ENCODE results near the gene CNP. TPM values are rescaled to one million over a fixed set of nuclear protein-coding genes. Genes with fewer than 3 reads are reported as not detected.
A peak's percentile ranks its signal among the peaks of the same experiment; 100 is the strongest.

Gene CNP
- total and polyA plus RNA-seq, 2 donors (not counting 1 experiment from before 2014, with no cell fraction given) = 19.0 to 45.2 TPM

DNA sequence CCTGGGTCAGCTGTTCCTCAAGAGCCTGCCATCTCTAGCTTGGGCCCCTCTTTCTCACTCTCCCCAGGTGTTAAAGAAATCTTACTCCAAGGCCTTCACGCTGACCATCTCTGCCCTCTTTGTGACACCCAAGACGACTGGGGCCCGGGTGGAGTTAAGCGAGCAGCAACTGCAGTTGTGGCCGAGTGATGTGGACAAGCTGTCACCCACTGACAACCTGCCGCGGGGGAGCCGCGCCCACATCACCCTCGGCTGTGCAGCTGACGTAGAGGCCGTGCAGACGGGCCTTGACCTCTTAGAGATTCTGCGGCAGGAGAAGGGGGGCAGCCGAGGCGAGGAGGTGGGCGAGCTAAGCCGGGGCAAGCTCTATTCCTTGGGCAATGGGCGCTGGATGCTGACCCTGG lies 6.8 kb downstream of the CNP start:
- TF ChIP-seq EZH2 (IDR thresholded peaks at IDR 0.05; ENCODE audit: borderline replicate concordance, insufficient read depth, low read depth, low read length, poor library complexity, severe bottlenecking) = no peak
- TF ChIP-seq, protein P1, sequence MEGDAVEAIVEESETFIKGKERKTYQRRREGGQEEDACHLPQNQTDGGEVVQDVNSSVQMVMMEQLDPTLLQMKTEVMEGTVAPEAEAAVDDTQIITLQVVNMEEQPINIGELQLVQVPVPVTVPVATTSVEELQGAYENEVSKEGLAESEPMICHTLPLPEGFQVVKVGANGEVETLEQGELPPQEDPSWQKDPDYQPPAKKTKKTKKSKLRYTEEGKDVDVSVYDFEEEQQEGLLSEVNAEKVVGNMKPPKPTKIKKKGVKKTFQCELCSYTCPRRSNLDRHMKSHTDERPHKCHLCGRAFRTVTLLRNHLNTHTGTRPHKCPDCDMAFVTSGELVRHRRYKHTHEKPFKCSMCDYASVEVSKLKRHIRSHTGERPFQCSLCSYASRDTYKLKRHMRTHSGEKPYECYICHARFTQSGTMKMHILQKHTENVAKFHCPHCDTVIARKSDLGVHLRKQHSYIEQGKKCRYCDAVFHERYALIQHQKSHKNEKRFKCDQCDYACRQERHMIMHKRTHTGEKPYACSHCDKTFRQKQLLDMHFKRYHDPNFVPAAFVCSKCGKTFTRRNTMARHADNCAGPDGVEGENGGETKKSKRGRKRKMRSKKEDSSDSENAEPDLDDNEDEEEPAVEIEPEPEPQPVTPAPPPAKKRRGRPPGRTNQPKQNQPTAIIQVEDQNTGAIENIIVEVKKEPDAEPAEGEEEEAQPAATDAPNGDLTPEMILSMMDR (IDR thresholded peaks at IDR 0.05) = no peak
- H3K9me3 ChIP-seq (ENCODE audit: control extremely low read depth in 1 of 3, control insufficient read depth in 2 of 3, insufficient read depth in 1 of 3, low read length in 2 of 3) = peaks cover 0 to 3% (median 0%) of the 10 kb centered on the region in 3 donors
- CTCF ChIA-PET = interaction anchor here (1.0 to 3.2 kb wide), 6 partner anchors 9 to 553 kb away, joined by 3 to 17 read pairs (median 4); partner anchors contain the start of genes DHX58 and DNAJC7
- POLR2A ChIA-PET = interaction anchor here (0.5 to 1.4 kb wide), 5 partner anchors 12 to 139 kb away, joined by 3 to 5 read pairs (median 3); partner anchors contain the start of genes DHX58, DNAJC7 and NKIRAS2
- peak overlapping the region; percentile 23 to 47 for H3K27ac ChIP-seq (ENCODE audit: low read length in 2 of 2)
- H3K79me2 ChIP-seq (ENCODE audit: control insufficient read depth, insufficient read depth, low read length) = peaks cover 24% of the 10 kb centered on the region
- no peak overlapping the region for H3K9ac ChIP-seq (ENCODE audit: low read length)
- H3K4me1 Mint-ChIP-seq = peaks cover 39% of the 10 kb centered on the region
- no peak for DNase-seq
- no peak overlapping the region for H3K4me3 ChIP-seq (ENCODE audit: control extremely low read depth in 1 of 5, extremely low read depth in 1 of 5, insufficient read depth in 1 of 5, low read depth in 2 of 5, low read length in 4 of 5)
- peak overlapping the region; percentile 38 for H3K4me3 Mint-ChIP-seq
- H3K27ac Mint-ChIP-seq = peak overlapping the region; percentile 76
- whole genome bisulfite sequencing (ENCODE audit: insufficient coverage) = 89% methylated on average over 18 of the region's 19 CpGs
- H3K27me3 Mint-ChIP-seq = no peaks in the 10 kb centered on the region
- peak overlapping the region; percentile 31 for H3K4me2 ChIP-seq (replicated peaks; ENCODE audit: low read depth, low read length, poor library complexity, severe bottlenecking)
- H3K4me1 ChIP-seq (ENCODE audit: control insufficient read depth in 2 of 2, insufficient read depth in 2 of 2, low read length in 2 of 2) = peaks cover 11 to 42% of the 10 kb centered on the region in 2 donors
- H3K9me3 Mint-ChIP-seq (ENCODE audit: insufficient read depth) = no peaks in the 10 kb centered on the region
- H3K27me3 ChIP-seq (replicated peaks in 1 of 4; ENCODE audit: control extremely low read depth in 1 of 4, control insufficient read depth in 3 of 4, insufficient read depth in 4 of 4, low read length in 3 of 4) = no peaks in the 10 kb centered on the region
- H2AFZ ChIP-seq (ENCODE audit: insufficient read depth, low read depth, low read length, poor library complexity, severe bottlenecking) = no peak overlapping the region
- no peak for ATAC-seq (ENCODE audit: low read depth)
- H3K36me3 ChIP-seq (replicated peaks in 1 of 2; ENCODE audit: control extremely low read depth in 1 of 2, control insufficient read depth in 1 of 2, extremely low read depth in 1 of 2, insufficient read depth in 2 of 2, low read length in 1 of 2) = peaks cover 8 to 70% of the 10 kb centered on the region in 2 experiments
- intact Hi-C loops (cut with micrococcal nuclease) = no loop called here
- H4K20me1 ChIP-seq (ENCODE audit: control insufficient read depth, insufficient read depth, low read length, poor library complexity, severe bottlenecking) = peaks cover 33% of the 10 kb centered on the region

DNA sequence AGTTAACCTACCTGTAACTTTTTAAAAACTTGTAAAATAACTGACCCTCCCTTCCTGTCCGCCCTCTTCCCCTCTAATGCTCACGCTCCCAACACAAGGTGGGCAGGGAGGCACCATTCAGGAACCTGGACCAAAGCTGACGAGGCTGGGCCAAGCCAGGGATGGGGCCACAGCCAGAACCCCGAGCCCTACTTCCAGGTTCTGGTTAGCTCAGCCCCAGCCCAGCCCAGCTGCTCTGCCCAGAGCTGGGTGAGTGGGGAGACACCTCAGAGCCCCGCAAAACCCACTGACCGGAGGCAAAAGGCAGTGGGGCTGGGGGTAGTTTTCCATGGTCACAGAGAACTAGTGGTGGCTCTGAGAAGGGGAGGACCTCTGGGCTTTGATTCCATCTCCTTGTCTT lies 7.4 kb downstream of the CNP start:
- Histone ChIP-seq H3K4me1 (ENCODE audit: control insufficient read depth in 2 of 2, insufficient read depth in 2 of 2, low read length in 2 of 2) (peaks cover 11 to 39% of the 10 kb centered on the region in 2 donors), H3K36me3 (replicated peaks in 1 of 2; ENCODE audit: control extremely low read depth in 1 of 2, control insufficient read depth in 1 of 2, extremely low read depth in 1 of 2, insufficient read depth in 2 of 2, low read length in 1 of 2) (peaks cover 5 to 68% of the 10 kb centered on the region in 2 experiments), H4K20me1 (ENCODE audit: control insufficient read depth, insufficient read depth, low read length, poor library complexity, severe bottlenecking) (peaks cover 33% of the 10 kb centered on the region), H3K27me3 (replicated peaks in 1 of 4; ENCODE audit: control extremely low read depth in 1 of 4, control insufficient read depth in 3 of 4, insufficient read depth in 4 of 4, low read length in 3 of 4) (no peaks in the 10 kb centered on the region), H2AFZ (ENCODE audit: insufficient read depth, low read depth, low read length, poor library complexity, severe bottlenecking) (no peak overlapping the region), H3K27ac (ENCODE audit: low read length in 2 of 2) (no peak overlapping the region), H3K79me2 (ENCODE audit: control insufficient read depth, insufficient read depth, low read length) (peaks cover 19% of the 10 kb centered on the region), H3K9me3 (ENCODE audit: control extremely low read depth in 1 of 3, control insufficient read depth in 2 of 3, insufficient read depth in 1 of 3, low read length in 2 of 3) (peaks cover 0 to 3% (median 0%) of the 10 kb centered on the region in 3 donors), H3K4me3 (ENCODE audit: control extremely low read depth in 1 of 5, extremely low read depth in 1 of 5, insufficient read depth in 1 of 5, low read depth in 2 of 5, low read length in 4 of 5) (no peak overlapping the region), H3K4me2 (replicated peaks; ENCODE audit: low read depth, low read length, poor library complexity, severe bottlenecking) (no peak overlapping the region), H3K9ac (ENCODE audit: low read length) (no peak overlapping the region)
- no peak for TF ChIP-seq EZH2 (IDR thresholded peaks at IDR 0.05; ENCODE audit: borderline replicate concordance, insufficient read depth, low read depth, low read length, poor library complexity, severe bottlenecking)
- TF ChIP-seq, protein P1 (IDR thresholded peaks at IDR 0.05) = no peak
- ChIA-PET CTCF (interaction anchor here (0.6 to 3.2 kb wide), 3 partner anchors 43 to 429 kb away, joined by 3 to 17 read pairs (median 5); partner anchors contain the start of gene DNAJC7), POLR2A (no interaction called here)
- intact Hi-C loops (cut with micrococcal nuclease) = no loop called here
- H3K4me1 Mint-ChIP-seq = peaks cover 39% of the 10 kb centered on the region
- DNase-seq = no peak
- H3K4me3 Mint-ChIP-seq = no peak overlapping the region
- H3K27ac Mint-ChIP-seq = no peak overlapping the region
- WGBS (ENCODE audit: insufficient coverage) = 83% methylated on average over 5 of the region's 6 CpGs
- no peaks in the 10 kb centered on the region for H3K9me3 Mint-ChIP-seq (ENCODE audit: insufficient read depth)
- no peak for ATAC-seq (ENCODE audit: low read depth)
- H3K27me3 Mint-ChIP-seq = no peaks in the 10 kb centered on the region
